Measurements from ENCODE around the gene CYBA.
A peak's percentile ranks its signal among the peaks of the same experiment; 100 is the strongest.

Gene CYBA

DNA sequence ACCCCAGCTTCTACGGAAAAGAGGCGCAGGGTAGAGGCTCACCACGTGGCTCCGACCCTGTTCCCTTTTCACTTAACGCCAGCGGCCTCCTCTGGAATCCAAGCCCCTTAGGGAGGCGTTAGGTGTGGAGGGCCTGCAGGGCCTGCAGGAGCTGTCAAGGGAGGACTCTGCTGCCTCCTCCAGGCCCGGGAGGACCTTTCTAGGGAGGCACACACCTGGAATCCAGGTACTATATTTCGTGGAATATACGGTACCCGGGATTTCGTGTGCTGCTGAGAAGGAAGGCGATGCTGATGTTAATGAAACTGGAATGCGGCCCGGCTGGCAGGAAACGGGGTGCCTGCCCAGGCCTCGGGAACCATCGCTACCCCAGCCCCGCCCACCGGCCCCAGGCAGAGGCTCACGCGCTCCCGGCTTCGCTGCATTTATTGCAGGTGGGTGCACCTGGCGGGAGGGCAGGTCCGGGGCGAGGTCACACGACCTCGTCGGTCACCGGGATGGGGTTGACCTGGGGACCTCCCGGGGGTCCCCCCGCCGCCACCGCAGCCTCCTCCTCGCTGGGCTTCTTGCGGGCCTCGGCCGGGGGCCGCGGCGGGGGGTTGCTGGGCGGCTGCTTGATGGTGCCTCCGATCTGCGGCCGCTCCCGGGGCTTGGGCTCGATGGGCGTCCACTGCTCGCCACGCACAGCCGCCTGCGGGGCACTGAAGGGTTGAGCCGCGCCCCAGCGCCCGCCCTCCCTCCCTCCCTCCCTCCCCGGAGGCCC lies 7.8 kb downstream of the CYBA start:
- DNase-seq, result no peak

DNA sequence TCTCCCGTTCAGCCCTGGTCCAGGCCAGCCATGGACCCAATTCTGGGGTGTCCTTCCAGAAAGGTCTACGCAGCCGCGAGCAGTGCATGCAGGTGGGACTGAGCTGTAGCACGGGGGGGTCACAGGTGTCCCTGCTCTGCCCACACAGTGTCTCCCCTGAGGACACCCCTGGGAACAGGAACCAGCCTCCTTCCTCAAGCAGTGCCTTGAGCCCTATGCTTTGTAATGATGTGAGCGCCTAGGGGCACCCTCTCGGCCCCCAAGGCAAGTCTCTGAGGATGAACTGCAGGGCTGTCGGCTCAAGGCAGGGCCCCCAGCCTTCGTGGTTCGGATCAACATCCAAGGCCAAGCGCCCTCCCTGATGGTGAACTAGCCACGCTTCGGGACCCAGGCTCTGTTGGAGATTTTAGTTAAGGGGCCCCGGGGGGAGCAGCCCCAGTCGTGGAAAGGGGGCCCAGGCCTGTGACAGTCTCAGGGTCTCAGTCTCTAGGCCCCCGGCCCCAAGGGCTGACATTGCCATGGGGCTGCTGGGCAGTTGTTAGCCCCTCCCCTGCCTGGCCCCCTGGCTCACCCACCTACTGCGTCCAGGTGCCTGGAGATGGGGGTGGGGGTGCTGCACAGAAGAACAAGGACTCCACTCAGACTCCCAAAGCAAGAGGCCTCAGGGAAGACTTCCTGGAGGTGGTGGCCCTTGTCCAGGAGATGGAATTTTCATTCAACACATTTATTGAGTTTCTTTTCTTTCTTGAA lies 10.2 kb downstream of the CYBA start:
- no peak for DNase-seq

DNA sequence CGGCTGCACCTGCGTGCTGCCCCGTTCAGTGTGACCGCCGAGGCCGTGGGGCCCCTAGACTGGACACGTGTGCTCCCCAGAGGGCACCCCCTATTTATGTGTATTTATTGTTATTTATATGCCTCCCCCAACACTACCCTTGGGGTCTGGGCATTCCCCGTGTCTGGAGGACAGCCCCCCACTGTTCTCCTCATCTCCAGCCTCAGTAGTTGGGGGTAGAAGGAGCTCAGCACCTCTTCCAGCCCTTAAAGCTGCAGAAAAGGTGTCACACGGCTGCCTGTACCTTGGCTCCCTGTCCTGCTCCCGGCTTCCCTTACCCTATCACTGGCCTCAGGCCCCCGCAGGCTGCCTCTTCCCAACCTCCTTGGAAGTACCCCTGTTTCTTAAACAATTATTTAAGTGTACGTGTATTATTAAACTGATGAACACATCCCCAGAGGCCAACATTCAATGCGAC lies 10.8 kb downstream of the CYBA start:
- DNase-seq, result no peak

DNA sequence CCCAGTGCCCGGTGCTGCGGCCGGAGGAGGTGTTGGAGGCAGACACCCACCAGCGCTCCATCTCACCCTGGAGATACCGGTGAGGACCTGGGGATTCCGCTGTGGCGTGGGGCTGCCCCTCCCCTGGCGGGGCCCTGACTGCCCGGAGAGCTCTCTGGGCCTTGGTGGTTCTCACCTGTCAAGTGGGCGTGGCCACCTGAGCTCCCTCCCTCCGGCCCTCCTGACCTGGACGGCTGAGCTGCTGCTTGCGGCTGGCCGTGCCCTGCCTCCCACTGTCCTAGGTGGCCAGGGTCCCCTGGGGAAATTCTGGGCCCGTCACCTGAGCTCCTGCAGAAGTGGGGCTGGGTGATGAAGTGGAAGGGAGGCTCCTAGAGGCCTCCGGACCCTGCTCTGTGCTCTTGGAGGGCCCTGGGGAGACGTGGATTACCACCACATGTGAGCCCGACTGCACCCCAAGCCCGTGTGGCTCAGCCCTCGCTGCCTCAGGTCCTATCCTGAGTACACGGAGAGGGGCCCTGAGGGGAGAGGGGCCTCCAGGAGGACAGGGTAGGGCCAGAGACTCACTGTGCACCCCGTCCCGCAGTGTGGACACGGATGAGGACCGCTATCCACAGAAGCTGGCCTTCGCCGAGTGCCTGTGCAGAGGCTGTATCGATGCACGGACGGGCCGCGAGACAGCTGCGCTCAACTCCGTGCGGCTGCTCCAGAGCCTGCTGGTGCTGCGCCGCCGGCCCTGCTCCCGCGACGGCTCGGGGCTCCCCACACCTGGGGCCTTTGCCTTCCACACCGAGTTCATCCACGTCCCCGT lies 11.4 kb downstream of the CYBA start:
- DNase-seq, result no peak

DNA sequence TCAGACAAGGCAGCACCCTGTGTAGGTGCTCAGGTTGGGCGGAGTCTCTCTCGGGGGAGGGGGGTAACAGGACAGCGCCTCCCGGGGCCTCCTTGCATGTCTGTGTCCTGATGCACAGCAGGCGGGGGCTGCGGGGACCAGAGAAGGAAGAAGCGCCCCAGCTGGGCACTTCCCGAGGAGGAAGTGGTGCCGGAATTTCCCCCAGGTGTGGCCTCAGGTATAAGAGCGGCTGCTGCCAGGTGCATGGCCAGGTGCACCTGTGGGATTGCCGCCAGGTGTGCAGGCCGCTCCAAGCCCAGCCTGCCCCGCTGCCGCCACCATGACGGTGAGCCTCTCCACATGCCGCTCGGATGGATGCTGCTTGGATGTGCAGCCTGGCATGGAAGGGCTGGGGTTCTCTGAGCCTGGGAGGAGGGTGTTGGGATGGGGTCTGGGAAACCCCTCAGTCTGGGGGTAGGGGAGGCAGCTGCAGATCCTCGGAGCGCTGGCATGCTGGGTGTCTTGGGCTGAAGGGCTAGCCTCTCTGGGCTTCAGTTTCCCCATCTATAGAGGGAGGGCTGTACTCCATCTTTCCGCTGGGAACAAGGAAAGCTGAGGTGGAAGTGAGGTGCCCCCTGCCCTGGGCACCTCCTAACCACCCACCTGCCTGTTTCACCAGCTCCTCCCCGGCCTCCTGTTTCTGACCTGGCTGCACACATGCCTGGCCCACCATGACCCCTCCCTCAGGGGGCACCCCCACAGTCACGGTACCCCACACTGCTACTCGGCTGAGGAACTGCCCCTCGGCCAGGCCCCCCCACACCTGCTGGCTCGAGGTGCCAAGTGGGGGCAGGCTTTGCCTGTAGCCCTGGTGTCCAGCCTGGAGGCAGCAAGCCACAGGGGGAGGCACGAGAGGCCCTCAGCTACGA lies 12.3 kb downstream of the CYBA start, which contains the start of gene IL17C:
TSS of gene IL17C (plus strand) at position 250 of the 908 bp plus-strand sequence. CDS start at position 320, 70 bp downstream.
- DNase-seq, result no peak

DNA sequence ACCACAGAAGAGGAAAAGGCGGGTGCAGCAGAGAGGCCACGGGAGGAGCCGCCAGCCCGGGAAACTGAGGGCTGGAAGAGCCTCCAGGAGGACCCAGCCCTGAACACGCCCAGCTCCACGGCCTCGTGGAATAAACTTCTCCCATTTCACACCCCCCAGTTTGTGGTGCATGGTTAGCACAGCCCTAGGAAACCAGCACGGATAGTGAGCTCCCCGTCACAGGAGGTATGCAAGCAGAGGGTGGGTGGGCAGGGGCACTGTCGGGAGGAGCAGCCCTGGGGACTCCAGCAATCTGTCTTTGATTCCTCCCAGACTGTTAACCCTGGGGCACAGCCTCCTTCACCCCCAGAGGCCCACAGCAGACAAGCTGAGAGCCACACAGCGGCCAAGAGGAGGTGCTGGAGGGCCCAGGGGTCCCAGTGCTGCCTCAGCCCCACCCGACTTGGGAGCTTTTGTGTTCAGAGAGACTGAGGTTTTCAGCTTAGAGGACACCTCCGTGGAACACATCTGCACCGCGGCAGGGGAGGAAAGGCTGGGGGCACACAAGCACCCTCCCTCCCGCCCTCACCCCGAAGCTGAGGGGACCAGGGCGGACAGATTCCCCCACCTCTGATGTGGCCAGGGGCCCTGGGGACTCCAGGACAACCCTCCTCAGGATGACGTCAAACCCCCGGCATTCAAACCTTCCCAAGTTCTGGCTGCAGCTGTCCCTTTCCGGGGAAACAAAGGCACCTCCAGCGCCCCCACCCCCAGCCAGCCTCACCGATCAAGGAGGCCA lies 14.2 kb downstream of the CYBA start:
- no peak for DNase-seq

DNA sequence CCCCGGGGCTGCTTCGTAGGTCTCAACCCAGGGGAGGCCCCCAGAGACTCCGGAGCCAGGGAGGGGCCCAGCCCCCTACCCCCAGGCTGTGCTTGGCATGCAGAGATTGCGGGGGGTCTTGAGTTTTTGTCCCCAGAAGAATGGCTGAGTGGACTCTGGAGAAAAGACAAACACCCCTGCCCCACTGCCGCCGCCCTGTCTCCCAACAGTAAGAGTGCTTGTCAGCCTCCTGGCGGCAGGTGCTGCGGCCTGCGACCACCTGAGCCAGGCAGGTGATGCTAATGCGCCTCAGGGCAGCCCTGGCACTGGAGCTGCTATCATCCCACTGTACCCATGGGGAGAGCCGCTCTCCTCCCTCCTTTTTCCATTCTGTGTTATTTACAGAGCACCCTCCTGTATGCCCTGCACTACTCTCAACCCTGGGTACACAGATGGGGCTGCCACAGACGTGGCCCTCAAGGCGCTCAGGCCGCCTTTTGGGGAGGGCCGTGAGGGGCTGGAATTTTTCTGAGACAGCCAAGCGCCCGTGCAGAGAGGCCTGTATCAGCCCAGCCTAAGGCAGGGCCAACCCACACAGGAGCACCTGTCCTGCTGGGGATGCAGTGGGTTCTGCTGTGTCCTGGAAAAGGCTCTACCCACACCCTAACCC lies 15.1 kb downstream of the CYBA start:
- DNase-seq, result no peak

DNA sequence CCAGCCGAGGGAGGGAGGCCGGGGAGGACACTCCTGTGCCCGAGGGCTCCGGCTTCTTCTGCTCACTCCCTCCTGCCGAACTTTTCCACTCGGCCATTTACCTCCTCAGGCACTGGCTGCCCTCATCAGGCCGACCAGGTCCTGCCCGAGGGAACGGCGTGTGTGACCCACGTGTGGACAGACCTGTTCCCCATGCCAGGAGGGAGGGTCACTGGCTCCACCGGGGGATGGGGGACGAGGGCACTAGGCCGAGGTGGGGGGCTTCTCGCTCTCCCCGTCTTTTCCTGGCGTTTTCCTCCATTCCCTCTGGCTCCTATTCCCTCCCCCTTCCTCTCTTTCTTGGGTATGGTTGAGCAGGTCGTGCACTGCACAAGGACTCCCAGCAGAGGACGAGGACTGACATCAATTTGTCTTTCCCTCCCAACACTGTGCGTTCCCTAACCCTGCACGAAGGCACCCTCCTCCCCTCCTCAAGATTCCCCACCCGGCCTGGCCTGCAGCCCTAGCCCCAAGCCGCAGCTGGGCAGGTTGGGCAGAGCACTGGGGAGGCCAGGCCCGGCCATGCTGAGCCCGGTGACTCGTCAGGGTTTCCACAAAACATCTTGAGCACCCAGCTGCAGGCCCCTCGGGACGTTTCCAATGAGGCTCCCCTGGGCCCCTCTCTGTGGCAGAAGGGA lies 15.7 kb downstream of the CYBA start:
- no peak for DNase-seq

DNA sequence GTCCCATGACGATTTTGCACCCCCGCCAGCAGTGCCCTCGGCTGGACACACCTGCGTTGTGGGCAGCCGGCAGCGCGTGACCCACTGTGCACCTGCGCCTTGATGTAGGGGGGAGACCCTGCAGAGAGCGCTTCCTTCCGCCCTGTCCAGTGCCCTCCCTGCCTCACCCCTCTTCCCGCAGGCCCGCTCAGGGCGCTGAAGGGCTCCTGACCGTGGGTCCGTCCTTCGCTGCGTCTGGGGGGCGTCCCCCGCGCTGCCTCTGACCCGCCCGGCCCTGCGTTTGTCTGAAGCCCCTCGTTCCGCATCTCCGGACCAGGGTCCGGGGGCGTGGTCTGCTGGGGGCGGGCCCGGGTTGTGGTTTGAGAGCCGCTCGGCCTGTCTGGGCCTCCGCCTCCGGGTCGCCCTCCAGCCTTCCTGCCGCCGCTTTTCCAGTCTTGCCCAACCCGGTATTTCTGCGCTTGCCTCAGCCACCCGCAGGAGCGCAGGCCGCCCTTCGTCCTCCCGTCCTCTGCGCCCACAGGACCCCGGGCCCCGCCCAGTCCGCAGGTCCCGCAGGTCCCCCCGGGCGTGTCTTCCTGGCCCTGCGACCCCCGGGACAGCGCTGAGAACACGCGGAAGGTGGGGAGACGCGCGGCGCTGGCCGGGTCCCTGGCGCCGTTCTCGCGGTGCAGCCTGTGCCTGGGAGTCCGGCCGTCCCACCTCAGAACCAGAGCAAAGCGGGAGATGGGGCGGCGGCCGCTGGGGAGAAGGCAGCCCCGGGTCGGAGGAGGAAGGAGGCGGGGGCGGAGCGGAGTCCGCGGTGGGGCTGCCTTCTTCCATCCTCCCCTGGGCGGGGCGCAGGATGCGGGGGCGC lies 16.5 kb downstream of the CYBA start:
- DNase-seq, result peak; percentile 63

DNA sequence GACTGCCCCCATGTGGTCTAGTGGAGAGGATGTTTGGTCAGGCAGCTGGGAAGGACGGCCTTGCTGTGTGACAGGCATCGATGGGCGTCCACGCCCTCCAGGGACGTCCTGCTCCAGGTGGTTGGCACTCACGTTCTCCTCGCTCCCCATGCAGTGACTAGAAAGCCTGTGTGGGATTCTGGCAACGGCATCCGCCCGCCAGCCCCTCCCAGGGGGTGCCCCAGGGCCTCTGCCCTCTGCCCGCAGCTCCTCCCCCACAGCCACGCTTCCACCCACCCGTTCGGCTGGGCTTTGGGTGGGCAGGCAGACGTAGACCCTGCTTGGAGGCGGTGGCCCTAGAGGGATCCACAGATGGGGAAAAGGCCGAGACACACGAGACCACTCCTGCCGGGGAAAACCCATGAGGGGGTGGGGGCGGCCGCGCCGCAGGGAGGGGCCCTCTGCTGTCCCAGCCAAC lies 17.1 kb downstream of the CYBA start:
- DNase-seq, result no peak

DNA sequence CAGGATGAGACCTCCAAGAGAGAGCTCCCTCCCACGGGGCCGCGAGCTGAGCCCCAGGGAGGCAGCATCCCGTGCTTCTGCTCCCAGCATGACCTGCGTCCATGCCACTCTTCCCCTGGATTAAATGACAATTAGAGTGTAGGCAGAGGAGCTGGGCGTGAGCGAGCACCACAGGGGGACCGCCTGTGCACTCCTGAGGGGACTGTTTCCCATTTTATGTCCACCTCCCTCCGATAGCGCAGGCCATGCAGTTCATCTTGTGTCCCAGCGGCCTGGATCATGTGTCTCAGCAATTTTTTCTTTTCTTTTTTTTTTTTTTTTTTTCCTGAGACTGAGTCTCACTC lies 18.3 kb downstream of the CYBA start:
- no peak for DNase-seq

DNA sequence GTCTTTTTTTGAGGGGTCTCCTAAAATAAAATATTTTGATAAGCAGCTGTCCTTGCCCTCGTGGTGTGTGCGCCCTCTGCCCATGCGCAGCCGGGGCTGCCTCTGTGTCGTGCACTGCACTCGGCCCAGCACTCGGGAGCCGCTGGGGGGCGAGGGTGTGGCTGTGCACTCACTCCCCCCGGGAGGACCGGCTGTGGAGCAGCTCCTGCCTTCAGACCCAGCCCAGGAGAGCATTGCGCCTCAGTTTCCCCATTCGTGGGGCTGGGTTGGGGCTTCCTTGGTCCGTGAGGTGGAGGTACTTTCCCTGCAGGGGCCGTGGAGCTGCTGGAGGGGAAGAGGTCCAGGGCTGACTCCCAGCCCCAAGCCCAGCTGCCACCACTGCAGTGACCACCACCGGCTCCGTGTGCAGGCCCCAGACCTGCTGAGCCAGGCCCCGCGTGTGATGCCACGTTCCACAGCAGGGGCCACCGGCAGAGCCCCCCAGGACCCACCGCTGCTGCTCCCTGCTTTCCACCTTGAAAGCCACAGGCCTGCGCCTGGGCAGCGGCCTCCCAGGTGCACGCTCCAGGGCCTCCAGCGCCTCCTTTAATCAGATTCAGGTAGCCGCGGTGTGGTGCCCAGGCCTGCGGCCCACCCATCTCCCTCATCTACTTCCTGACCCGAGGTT lies 18.8 kb downstream of the CYBA start:
- no peak for DNase-seq

DNA sequence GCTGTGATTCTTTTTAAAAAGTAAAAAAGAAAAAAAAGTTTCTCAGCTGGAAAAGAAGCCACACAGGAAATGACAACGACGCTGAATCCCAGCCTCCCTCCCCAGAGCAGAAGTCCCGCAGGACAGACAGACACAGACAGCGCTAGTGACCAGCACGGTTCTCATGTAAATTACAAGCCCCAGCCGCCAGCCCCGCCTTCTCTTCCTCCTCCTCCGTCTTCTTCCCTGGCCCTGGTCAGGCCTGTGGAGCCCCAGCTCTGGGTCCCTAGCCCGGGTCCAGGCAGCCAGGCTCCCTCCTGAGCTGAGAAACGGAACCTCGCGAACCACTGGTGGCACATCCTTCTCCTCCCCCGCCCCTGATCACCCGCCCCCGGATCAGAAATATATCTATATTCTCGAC lies 19.5 kb downstream of the CYBA start:
- DNase-seq, result no peak

DNA sequence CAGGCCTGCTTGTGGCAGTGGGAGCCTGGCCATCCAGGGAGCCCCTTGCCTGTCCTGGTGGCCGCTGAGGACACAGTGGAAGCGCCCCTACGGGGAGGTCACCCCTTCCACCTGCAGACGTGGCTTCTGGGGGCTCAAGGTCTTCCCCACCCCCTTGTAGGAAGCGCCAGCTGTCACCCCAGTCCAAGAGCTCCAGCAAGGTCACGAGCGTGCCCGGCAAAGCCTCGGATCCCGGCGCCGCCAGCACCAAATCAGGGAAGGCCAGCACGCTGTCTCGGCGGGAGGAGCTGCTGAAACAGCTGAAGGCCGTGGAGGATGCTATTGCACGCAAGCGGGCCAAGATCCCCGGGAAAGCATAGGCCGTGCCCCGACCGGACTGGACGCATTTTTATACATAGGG lies 19.9 kb downstream of the CYBA start:
- no peak for DNase-seq

DNA sequence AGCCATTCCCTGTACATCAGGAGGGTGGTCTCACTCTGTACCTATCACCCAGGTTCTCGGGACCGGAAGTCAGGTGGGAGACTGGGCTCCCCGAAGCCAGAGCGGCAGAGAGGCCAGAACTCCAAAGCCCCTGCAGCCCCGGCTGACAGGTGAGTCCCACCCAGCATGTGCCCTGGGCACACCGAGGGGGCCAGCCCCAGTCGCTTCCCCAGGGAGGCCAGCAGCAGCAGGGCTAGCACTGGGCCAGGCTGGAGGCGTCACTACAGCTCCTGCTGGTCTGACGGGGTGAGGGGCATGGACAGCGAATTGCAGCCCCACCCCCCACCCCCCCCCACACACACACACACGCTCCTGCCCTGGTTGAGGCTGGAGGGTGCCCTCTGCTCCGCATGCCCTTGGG lies 20.4 kb downstream of the CYBA start:
- no peak for DNase-seq

DNA sequence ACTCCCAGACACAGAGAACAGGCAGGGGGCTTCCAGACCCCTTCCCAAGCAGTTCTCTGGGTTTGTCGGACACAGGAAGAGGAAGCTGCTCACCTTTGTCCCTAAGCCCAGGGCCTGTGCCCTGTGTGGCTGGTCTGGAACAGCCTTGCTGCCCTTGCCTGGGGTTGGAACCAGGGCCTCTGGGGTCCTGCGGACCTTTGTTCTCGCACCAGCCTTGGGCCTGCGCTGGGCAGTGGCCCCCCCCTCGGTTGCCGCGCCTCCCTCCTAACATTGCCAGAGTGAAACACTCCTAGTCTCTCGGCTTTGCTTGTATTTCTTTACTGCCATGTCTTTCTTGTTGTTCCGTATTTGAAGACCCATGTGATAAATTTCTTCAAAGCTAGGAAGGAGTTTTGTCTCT lies 21.0 kb downstream of the CYBA start:
- DNase-seq, result no peak

DNA sequence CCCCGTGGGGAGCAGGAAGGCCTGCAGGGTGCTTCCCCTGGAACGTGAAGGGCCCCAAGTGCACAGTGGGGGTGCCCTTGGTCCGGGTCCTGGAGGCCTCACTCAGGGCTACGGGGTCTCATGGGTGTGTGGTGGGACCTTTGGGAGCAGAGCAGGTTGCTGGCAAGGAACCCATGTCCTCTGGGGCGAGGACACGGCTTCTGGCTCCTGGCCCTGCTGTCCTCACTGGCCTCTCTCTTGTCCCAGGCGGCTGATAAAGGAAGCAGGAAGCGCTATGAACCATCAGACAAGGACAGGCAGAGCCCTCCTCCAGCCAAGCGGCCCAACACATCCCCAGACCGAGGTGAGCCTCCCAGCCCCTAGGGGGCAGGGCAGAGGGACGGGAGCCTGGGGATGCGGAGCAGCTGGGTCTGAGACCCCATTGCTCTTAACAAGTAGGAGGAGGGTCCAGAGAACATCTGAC lies 22.3 kb downstream of the CYBA start:
- no peak for DNase-seq

DNA sequence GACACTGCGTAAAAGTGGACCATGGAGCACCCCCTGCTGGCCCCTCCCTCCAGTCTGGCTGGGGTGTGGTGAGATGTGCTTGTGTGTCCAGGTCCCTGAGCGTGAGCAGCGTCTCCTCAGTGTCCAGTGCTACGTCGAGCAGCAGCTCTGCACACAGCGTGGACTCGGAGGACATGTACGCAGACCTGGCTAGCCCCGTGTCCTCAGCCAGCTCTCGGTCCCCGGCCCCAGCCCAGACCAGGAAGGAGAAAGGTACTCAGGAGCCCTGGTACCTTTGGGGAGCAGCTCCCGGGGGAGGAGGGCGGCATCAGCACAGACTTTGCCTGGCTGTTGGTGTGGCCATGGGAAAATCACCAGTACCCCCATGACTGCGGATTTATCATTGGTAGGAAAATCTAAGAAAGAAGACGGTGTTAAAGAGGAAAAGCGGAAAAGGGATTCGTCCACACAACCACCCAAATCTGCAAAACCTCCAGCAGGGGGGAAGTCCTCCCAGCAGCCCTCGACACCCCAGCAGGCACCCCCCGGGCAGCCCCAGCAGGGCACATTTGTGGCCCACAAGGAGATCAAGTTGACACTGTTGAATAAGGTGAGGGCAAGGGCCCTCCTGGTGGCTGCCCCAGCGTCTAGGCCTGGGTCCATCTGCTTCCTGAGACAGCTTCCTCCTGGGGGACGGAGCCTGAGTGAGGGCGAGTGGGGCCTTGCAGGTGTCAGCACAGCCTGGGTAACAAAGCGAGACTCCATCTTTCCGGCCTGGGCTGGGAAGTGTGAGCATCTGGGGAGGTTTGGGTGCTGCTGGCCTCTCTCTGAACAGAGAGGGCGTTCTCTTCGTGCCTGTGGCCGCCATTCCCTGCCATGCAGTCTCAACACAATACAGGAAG lies 23.1 kb downstream of the CYBA start:
- no peak for DNase-seq
